Memory B cell (primary cell): Measurements from ENCODE around the gene PI4KA.
A peak's percentile ranks its signal among the peaks of the same experiment; 100 is the strongest.

Source experiments
- ATAC-seq: fragments of 150-1000 bp; cut with Tn5 transposase; 2 replicates; pipeline ENCODE4 v1.10.0; 2021; ENCODE audit warnings: low read depth, mild to moderate bottlenecking, moderate library complexity
- DNase-seq, 2 donors: peaks; one replicate each; pipeline ENCODE4 v3.0.0; 2022; ENCODE audit warnings: low spot score in 2 of 2
- H3K27ac Mint-ChIP-seq: one replicate; pipeline ENCODE4 v1.8.0; 2022; ENCODE audit warnings: mild to moderate bottlenecking, moderate library complexity, mixed read lengths
- H3K27me3 Mint-ChIP-seq: one replicate; pipeline ENCODE4 v1.8.0; 2022; ENCODE audit warnings: mixed read lengths
- H3K36me3 Mint-ChIP-seq: one replicate; pipeline ENCODE4 v1.8.0; 2022; ENCODE audit warnings: mild to moderate bottlenecking, mixed read lengths
- H3K4me1 Mint-ChIP-seq: one replicate; pipeline ENCODE4 v1.8.0; 2022; ENCODE audit warnings: mixed read lengths
- H3K4me3 Mint-ChIP-seq: one replicate; pipeline ENCODE4 v1.8.0; 2022; ENCODE audit warnings: mild to moderate bottlenecking, moderate library complexity, mixed read lengths
- H3K9me3 Mint-ChIP-seq: one replicate; pipeline ENCODE4 v1.8.0; 2022; ENCODE audit warnings: mixed read lengths

Gene PI4KA

DNA sequence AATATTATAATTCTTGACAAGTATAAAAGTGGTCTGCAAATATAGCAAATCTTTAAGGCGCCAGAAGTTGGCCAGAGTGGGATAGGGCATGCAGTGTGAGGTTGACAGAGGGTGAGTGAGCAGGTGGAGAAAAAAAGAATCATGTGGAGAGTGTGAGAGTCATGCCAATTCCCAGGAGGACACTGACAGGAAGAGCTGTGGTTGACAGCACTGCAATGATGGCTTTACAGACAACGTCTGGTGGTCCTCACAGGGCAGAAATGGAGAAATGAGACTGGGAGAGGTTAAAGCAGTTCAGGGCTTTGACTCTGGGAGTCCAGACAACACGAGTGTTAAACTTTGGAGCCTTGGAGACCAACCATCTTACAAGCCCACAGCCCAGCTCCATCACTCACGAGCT lies 49.8 kb downstream of the PI4KA start:
- Mint-ChIP-seq H3K9me3 (no peaks in the 10 kb centered on the region), H3K4me3 (no peak overlapping the region), H3K27me3 (no peaks in the 10 kb centered on the region), H3K4me1 (peaks cover 6% of the 10 kb centered on the region), H3K36me3 (peaks cover 35% of the 10 kb centered on the region), H3K27ac (no peak overlapping the region)
- ATAC-seq (peak; percentile 38), DNase-seq (no peak)

DNA sequence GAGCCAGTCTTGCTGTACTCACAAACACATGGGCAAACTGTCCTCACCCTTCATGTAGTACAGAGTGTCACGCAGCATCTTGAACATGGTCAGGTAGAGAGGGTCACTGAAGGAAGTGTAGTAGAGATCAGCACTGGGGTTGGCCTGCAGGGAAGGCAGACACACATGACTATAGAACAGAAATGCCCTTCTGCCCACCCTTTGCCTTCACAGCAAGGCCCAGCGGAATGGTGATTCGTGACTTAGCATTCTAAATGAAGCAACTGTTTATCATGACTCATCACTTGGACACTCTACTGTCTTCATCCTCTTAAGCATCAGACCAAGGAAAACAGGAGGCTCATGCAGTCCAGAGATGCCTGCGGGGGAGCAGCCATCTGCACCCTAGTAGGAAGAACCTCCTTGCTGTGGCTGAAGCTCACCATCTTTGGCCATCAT lies 51.3 kb downstream of the PI4KA start:
- DNase-seq = no peak
- no peaks in the 10 kb centered on the region for H3K27me3 Mint-ChIP-seq
- H3K4me3 Mint-ChIP-seq = no peak overlapping the region
- H3K9me3 Mint-ChIP-seq = no peaks in the 10 kb centered on the region
- no peak for ATAC-seq
- no peak overlapping the region for H3K27ac Mint-ChIP-seq
- H3K36me3 Mint-ChIP-seq = peaks cover 40% of the 10 kb centered on the region
- H3K4me1 Mint-ChIP-seq = peaks cover 6% of the 10 kb centered on the region

DNA sequence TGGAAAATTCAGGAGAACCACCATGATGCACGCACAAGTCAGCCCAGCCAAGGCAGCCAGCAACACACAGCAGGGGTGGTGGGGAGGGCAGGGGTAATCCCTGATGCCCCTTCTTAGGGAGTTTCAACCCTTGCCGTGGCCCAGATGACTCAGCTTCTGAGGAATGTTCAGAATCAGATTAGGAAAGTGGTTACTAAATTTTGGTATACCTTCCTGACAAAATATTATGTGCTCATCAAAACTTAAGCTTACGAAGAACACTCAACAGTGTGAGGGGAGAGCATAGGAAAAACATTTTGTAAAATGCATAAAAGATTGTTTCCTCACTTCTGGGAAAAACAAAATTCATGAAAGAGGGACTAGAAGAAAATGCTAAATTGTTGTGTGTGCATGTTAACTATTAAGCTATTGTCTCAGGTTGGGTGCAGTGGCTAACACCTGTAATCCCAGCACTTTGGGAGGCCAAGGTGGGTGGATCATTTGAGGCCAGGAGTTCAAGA lies 52.6 kb downstream of the PI4KA start:
- ATAC-seq (no peak), DNase-seq (no peak)
- Mint-ChIP-seq H3K4me3 (no peak overlapping the region), H3K9me3 (no peaks in the 10 kb centered on the region), H3K4me1 (peaks cover 6% of the 10 kb centered on the region), H3K36me3 (peaks cover 37% of the 10 kb centered on the region), H3K27ac (no peak overlapping the region), H3K27me3 (no peaks in the 10 kb centered on the region)

DNA sequence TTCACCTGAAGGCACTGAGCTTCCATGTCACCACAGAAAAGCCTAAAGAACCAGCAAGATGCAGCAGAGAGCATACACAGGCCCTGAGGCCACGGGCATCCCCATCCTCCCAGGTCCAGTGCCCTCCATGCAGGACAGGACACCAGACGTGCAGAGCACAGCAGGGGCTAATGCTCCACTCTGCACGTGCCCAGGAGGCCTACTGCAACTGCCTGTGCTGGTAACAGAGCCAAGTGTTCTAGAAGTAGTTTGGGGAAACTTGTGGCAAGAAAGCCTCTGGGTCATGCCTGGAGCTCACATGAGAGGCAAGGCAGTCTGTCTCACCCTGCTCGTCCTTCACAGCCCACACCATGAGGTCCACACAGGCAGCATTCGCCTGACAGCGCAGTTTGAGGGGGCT lies 54.0 kb downstream of the PI4KA start:
- peaks cover 6% of the 10 kb centered on the region for H3K4me1 Mint-ChIP-seq
- H3K4me3 Mint-ChIP-seq = no peak overlapping the region
- no peaks in the 10 kb centered on the region for H3K9me3 Mint-ChIP-seq
- H3K27me3 Mint-ChIP-seq = no peaks in the 10 kb centered on the region
- peaks cover 40% of the 10 kb centered on the region for H3K36me3 Mint-ChIP-seq
- ATAC-seq (no peak), DNase-seq (no peak)
- H3K27ac Mint-ChIP-seq = no peak overlapping the region

DNA sequence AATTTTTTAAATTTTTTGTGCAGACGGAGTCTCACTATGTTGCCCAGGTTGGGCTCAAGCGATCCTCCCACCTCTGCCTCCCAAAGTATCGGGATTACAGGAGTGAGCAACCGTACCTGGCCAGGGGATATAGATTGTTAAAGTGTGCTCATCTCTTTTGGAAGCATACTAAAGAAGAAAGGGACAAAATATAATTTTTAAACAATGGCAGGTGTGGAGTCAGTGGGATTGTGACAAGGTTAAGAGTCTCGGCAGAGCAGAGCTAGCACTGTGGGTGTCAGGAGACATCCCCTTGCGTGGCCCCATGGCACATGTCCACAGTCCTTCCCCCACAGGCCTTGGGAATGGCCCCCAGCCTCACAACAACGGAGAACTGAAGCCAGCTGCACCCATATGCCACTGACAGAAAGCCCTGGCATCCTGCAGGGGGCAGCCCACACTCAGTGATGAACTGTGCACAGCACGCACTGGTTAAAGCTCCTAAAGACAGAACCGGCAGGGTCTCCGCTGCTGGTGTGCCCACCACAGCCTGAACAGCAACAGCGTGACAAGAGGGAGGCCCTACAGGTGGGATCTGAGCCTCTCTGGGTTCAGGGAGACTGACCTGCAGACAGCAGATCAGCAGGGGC lies 54.8 kb downstream of the PI4KA start:
- no peaks in the 10 kb centered on the region for H3K9me3 Mint-ChIP-seq
- no peak overlapping the region for H3K4me3 Mint-ChIP-seq
- no peak for DNase-seq
- no peak overlapping the region for H3K27ac Mint-ChIP-seq
- H3K36me3 Mint-ChIP-seq = peaks cover 40% of the 10 kb centered on the region
- H3K4me1 Mint-ChIP-seq = peaks cover 2% of the 10 kb centered on the region
- no peaks in the 10 kb centered on the region for H3K27me3 Mint-ChIP-seq
- ATAC-seq = no peak

DNA sequence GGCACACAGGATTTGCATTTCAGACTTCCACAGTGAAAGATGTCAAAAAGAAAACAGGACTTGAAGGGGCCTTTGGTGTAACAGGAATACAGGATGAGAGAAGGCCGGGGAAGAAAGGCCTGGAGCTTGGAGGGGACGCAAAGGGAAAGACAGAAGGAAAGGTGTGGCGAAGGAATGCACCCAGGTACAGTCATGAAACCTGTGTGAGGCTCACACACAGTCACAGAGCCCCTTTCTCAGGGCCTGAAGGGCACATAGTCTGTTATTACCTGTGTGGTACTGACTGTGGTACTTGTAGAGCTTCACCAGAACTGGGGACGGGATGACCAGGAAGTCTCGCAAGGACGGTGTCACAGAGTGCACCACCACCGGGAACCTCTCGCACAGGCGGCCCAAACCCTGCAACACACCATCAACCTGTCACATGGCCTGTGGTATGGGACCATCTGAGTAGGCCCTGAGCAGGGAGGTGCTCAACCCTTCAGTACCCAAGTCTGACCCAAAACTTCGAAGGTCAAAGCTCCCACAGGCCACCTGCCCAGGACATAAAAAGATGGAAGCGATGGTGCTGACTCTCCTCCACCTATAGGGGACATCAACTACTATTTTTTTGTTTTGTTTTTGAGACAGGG lies 55.6 kb downstream of the PI4KA start:
- no peak overlapping the region for H3K27ac Mint-ChIP-seq
- peaks cover 45% of the 10 kb centered on the region for H3K36me3 Mint-ChIP-seq
- no peak for ATAC-seq

DNA sequence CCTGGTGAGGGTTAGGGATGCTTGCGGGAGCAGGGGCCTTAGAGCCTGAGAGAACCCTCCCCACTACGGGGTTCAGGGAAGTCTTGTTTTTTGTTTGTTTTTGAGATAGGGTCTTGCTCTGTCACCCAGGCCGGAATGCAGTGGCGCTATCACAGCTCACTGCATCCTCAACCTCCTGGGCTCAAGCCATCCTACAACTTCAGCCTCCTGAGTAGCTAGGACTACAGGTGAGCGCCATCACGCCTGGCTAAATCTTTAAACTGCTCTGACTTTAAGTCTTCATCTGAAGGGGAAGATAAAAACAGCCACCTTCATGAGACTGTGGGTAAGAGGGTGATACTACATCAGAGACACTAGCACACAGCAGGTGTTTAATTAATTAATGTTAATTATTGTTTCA lies 56.2 kb downstream of the PI4KA start:
- Mint-ChIP-seq H3K36me3 (peaks cover 47% of the 10 kb centered on the region), H3K4me3 (no peak overlapping the region), H3K27ac (no peak overlapping the region), H3K27me3 (no peaks in the 10 kb centered on the region), H3K4me1 (no peaks in the 10 kb centered on the region), H3K9me3 (no peaks in the 10 kb centered on the region)
- no peak for ATAC-seq
- no peak for DNase-seq

More for the DNA sequence above, 55.6 kb downstream of the PI4KA start:
- Mint-ChIP-seq H3K9me3 (no peaks in the 10 kb centered on the region), H3K27me3 (no peaks in the 10 kb centered on the region), H3K4me1 (no peaks in the 10 kb centered on the region), H3K4me3 (no peak overlapping the region)
- DNase-seq = no peak

DNA sequence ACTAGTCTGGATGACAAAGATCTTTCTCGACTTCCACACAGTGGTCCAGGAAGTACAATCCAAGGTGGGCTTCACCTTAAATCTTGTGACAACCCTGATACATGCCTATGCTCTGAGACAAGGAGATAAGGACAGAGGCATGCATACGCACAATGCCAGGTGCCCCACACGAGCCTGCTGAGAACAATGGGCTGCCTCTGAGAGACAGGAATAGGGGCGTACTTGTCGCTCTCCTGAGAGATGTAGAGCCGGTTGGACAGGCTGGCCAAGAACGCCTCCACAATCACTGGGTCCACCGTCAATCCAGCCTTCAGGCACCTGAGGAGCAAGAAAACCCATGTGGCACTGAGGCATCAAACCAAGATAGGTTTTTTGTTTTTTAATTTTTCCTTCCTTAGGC lies 59.2 kb downstream of the PI4KA start:
- H3K27ac Mint-ChIP-seq = no peak overlapping the region
- no peaks in the 10 kb centered on the region for H3K4me1 Mint-ChIP-seq
- DNase-seq (no peak), ATAC-seq (no peak)
- no peaks in the 10 kb centered on the region for H3K27me3 Mint-ChIP-seq
- H3K4me3 Mint-ChIP-seq = no peak overlapping the region
- H3K9me3 Mint-ChIP-seq = no peaks in the 10 kb centered on the region
- peaks cover 52% of the 10 kb centered on the region for H3K36me3 Mint-ChIP-seq

DNA sequence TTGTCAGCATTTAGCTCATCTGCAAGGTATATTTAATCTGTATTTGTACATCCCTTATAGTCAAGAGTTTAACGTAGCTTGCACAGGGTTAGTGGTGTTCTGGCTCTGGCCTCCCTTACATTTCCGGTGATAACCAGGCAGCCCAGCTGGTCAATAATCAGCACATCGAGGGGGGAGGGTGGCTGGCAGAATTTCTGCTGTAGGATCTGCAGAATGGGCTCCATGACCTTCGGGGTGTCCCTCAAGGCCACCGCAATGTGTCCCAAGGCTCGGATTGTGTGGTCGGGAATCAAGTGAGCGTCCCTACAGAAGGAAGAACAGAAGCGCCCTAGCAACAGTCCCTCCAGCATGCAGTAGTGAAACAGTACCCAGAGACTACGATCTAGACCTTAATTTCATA lies 59.6 kb downstream of the PI4KA start:
- DNase-seq = no peak
- Mint-ChIP-seq H3K4me3 (no peak overlapping the region), H3K36me3 (peaks cover 48% of the 10 kb centered on the region), H3K27me3 (no peaks in the 10 kb centered on the region), H3K4me1 (no peaks in the 10 kb centered on the region), H3K27ac (no peak overlapping the region), H3K9me3 (no peaks in the 10 kb centered on the region)
- no peak for ATAC-seq

DNA sequence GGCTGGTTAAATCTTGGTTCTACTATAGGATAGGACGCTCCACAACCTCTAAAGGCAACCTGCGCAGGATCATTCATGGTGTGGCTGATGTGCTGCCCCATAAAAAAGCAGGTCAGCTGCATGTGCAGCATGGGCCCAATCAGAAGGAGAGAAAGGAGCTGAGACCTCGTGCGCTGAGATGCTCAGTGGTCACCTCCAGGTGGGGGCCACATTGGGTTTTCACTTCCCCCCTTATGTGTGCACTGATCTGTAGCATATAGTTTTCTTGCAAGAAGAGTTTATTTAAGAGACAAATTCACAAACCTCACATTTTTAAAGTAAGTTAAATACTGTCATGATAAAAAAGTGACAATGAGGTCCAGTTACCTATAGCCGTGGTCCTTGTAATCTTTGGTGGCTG lies 60.4 kb downstream of the PI4KA start:
- peaks cover 45% of the 10 kb centered on the region for H3K36me3 Mint-ChIP-seq

DNA sequence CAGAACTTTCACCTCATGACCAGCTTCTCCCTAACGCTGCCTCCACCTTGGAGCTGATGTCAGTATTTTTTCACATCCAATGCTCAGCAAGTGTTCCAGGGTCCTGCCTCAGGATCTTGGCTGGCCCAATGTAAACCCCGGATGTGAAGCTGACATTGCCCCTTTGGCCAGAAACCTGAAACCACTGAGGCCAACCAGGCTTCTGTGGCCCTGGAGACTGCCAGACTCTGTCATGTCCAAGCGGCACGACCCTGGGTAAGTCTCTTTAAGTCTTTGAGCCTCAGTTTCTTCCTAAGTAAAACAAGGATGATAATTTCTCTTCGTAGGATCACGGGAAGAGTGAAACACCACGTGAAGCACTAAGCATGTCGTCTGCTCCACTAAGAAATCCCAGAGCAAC lies 61.9 kb downstream of the PI4KA start:
- Mint-ChIP-seq H3K4me1 (no peaks in the 10 kb centered on the region), H3K36me3 (peaks cover 46% of the 10 kb centered on the region), H3K27ac (no peak overlapping the region), H3K9me3 (no peaks in the 10 kb centered on the region), H3K27me3 (no peaks in the 10 kb centered on the region), H3K4me3 (no peak overlapping the region)
- ATAC-seq (no peak), DNase-seq (no peak)

More for the DNA sequence above, 60.4 kb downstream of the PI4KA start:
- H3K4me3 Mint-ChIP-seq = no peak overlapping the region
- no peaks in the 10 kb centered on the region for H3K27me3 Mint-ChIP-seq
- ATAC-seq = no peak
- H3K9me3 Mint-ChIP-seq = no peaks in the 10 kb centered on the region
- no peak for DNase-seq
- H3K27ac Mint-ChIP-seq = no peak overlapping the region
- H3K4me1 Mint-ChIP-seq = no peaks in the 10 kb centered on the region

DNA sequence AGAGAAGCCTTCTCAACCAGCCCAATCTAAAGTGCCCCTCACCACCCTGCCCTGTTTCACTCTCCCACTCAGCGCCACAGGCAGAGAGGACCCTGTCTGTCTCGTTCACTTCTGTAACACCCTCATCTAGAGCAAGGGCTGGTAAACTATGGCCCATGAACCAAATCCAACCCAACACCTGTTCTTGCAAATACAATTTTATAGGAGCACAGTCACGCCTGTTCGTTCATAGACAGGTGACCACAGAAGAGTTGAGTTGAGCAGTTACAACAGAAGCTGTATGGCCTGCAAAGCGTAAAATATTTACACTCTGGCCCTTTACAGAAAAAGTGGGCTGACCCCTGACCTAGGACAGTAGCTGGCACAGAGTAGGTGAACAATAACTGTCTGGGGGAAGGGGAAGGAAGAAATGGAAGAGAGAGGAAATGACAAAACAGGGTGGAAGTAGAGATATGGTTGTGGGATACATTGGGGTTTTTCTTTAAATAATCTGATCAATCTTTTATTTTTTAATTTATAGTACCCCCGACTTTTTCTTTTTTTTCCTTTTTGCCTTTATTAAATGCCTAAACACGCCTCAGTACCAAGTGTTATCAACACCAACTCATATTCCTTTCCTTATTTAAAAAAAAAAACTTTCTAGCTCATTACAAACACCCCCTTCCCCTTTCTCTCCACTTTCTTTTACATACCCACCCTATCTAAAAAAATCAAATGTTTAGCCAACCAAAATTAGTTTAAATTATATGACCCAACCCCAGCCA lies 63.8 kb downstream of the PI4KA start:
- ATAC-seq (no peak), DNase-seq (no peak)
- no peaks in the 10 kb centered on the region for H3K4me1 Mint-ChIP-seq
- no peak overlapping the region for H3K4me3 Mint-ChIP-seq
- no peaks in the 10 kb centered on the region for H3K9me3 Mint-ChIP-seq
- peaks cover 47% of the 10 kb centered on the region for H3K36me3 Mint-ChIP-seq
- H3K27ac Mint-ChIP-seq = peak overlapping the region; percentile 38
- no peaks in the 10 kb centered on the region for H3K27me3 Mint-ChIP-seq

DNA sequence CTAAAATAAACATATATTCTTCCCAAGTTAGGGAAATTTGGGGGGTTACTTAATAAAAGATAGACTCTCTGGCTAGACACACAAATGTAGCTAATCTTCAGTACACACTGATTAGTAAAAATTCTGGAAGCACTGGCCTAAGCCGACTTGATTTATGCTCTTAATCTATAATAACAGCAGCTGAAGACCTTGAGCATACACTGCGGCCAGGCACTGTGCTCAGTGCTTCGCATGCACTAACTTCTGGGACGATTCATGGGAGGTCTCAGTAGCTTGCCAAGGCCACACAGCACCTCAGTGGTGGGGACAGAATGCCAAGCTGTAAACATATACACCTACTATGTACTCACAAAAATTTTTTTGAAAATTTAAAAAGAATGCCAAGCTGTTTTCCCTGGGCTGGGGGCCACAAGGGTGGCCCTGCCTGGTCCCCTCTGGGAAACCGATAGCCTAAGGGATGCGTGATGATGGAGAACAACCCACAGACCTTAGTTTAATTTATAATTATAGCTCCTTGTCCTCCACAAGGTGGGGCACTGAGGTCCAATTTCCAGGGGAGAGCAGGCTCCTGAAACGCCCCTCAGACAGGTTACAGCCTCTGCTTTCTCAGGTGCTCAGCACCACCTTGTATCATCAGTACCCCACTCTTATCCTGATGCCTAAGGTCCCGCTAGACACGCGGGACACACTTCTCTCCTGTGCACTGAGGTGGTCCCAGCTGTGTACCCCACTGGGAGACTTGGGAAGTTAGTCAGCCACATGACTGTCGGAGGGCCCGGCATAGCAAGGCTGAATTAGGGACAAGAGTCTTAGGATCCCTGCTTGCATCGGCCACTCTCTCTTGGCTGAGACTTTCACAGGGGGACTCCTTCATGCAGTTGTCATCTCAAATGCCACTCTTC lies 64.6 kb downstream of the PI4KA start:
- Mint-ChIP-seq H3K36me3 (peaks cover 44% of the 10 kb centered on the region), H3K4me3 (no peak overlapping the region), H3K4me1 (no peaks in the 10 kb centered on the region), H3K27ac (peak overlapping the region; percentile 55), H3K27me3 (no peaks in the 10 kb centered on the region), H3K9me3 (no peaks in the 10 kb centered on the region)
- no peak for DNase-seq
- no peak for ATAC-seq
